Kidney (tissue), 14 donors: ENCODE measurements around the gene PHLDB3. TPM values are rescaled to one million over a fixed set of nuclear protein-coding genes. Genes with fewer than 3 reads are reported as not detected.

Source experiments
- DNase-seq, 5 donors: peaks; one replicate each; pipeline ENCODE4 v3.0.0-alpha.2; 2013 to 2020
- FAIRE-seq: peaks from 2 replicates; lab custom pipeline; 2012; peaks lifted over from hg19 to GRCh38; lab: Jason Lieb, UNC
- H3K27ac ChIP-seq, 2 donors: one replicate each; pipeline ENCODE4 v1.7.0; 2013; ENCODE audit warnings: low read depth in 2 of 2, low read length in 2 of 2, inconsistent platforms in 1 of 2
- H3K27me3 ChIP-seq: one replicate; pipeline ENCODE4 v1.7.1; 2013; ENCODE audit warnings: low read length, inconsistent platforms; ENCODE audit not compliant: control insufficient read depth, insufficient read depth
- H3K36me3 ChIP-seq, 3 donors: one replicate each; pipeline versions ENCODE4 v1.7.0 to v1.7.1; 2013; ENCODE audit warnings: low read length in 3 of 3, control low read depth in 1 of 3, inconsistent platforms in 1 of 3; ENCODE audit not compliant: insufficient read depth in 3 of 3, control insufficient read depth in 2 of 3
- H3K4me1 ChIP-seq, 3 donors: one replicate each; pipeline versions ENCODE4 v1.7.0 to v1.7.1; 2013; ENCODE audit warnings: low read length in 3 of 3, inconsistent platforms in 1 of 3, low read depth in 1 of 3; ENCODE audit not compliant: control insufficient read depth in 2 of 3, insufficient read depth in 2 of 3
- H3K4me3 ChIP-seq, 3 donors: one replicate each; pipeline versions ENCODE4 v1.7.0 to v1.8.1; 2013; ENCODE audit warnings: low read length in 3 of 3, control low read depth in 1 of 3, inconsistent platforms in 1 of 3
- H3K9ac ChIP-seq, 3 donors: one replicate each; pipeline versions ENCODE4 v1.7.0 to v1.7.1; 2013; ENCODE audit warnings: low read length in 3 of 3, control low read depth in 1 of 3, inconsistent platforms in 1 of 3
- H3K9me3 ChIP-seq, 3 donors: one replicate each; pipeline versions ENCODE4 v1.7.0 to v1.7.1; 2013; ENCODE audit warnings: low read length in 3 of 3, control low read depth in 1 of 3, inconsistent platforms in 1 of 3; ENCODE audit not compliant: control insufficient read depth in 2 of 3, insufficient read depth in 1 of 3
- intact Hi-C: fragments of 100-400 bp; cut with DNase I; formaldehyde crosslinking; loops from one replicate; pipeline ENCODE4 v1.11.1; 2022
- polyA plus RNA-seq: library from polyadenylated mRNA; stranded (reverse); fragments of 350-450 nt; fragmentation: Illumina TruSeq; extraction: RNeasy Lipid Tissue Mini Kit (QIAGEN cat#74804); gene quantifications from one replicate; pipeline ENCODE4 v1.2.3, GENCODE V29; 2014; ENCODE audit warnings: low read depth, low replicate concordance; ENCODE audit not compliant: insufficient read depth
- total RNA-seq: library from RNA; stranded (reverse); fragmentation: NEBNext Ultra II Directional; extraction: Animal tissue kit (Norgen Biotek cat#: 25700); gene quantifications from one replicate; pipeline ENCODE4 v1.2.1, GENCODE V29; 2021
- TF ChIP-seq, protein P1 (sequence below): IDR thresholded peaks from 3 replicates; pipeline ENCODE4 v1.5.1; 2012; ENCODE audit warnings: mild to moderate bottlenecking, moderate library complexity, borderline replicate concordance; ENCODE audit not compliant: insufficient read depth; ENCODE audit errors: extremely low read depth
- donor health status: control.
- donor health status: control.
- donor health status: control.
- donor health status: control.
- donor health status: control.
- donor health status: DM: yes; HTN: yes; CAD: no.
- donor health status: Normal renal cell carcinoma (clear cell type).

PHLDB3 gene
- total and polyA plus RNA-seq, 2 donors from 2014 or later: 8.2 to 10.8 TPM

DNA sequence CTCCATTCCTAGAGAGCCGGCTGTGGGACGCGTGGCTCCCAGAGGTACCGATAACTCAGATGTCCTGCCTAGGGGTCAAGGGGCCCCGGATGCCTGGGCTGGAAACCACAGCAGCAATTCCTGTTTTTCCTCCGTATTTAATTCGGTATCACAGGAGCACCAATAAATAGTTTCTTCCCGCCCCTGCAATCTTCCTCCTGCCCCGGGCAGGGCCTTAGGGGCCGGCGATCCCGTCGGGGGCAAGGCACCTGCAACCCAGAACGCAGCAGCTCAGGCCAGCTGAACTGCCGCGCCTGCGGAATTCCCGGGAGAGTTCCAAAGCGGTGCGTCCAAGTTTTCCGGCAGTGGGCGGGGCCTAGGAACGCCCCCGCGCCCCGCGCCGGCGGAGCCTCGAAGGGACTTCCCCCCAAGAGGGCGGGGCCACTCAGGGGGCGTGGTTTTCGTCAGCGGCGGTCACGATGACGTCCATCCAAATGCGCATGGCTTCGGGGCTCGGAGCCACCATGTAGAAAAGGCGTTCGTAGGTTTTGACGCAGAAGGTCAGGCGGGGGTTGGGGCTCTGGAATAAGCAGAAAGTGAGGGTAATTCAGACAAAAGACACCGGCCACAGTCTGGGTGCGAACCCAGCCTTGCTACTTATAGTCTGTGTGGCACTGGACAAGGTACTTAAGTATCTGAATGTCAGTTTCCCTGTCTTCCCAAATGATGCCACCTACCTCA, 29.4 kb downstream of the PHLDB3 start:
- intact Hi-C loops: no loop called here
- DNase-seq: peak; percentile 96 to 98 (median 97)
- Histone ChIP-seq H3K27ac (peak overlapping the region; percentile 86 to 87), H3K9ac (peak overlapping the region; percentile 40 to 96 (median 90)), H3K4me3 (peak overlapping the region; percentile 64 to 79 (median 69)), H3K4me1 (no peaks in the 10 kb centered on the region), H3K27me3 (no peaks in the 10 kb centered on the region), H3K9me3 (no peaks in the 10 kb centered on the region), H3K36me3 (no peaks in the 10 kb centered on the region)
- TF ChIP-seq, protein P1, sequence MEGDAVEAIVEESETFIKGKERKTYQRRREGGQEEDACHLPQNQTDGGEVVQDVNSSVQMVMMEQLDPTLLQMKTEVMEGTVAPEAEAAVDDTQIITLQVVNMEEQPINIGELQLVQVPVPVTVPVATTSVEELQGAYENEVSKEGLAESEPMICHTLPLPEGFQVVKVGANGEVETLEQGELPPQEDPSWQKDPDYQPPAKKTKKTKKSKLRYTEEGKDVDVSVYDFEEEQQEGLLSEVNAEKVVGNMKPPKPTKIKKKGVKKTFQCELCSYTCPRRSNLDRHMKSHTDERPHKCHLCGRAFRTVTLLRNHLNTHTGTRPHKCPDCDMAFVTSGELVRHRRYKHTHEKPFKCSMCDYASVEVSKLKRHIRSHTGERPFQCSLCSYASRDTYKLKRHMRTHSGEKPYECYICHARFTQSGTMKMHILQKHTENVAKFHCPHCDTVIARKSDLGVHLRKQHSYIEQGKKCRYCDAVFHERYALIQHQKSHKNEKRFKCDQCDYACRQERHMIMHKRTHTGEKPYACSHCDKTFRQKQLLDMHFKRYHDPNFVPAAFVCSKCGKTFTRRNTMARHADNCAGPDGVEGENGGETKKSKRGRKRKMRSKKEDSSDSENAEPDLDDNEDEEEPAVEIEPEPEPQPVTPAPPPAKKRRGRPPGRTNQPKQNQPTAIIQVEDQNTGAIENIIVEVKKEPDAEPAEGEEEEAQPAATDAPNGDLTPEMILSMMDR: no peak
- peak; percentile 96 for FAIRE-seq

DNA sequence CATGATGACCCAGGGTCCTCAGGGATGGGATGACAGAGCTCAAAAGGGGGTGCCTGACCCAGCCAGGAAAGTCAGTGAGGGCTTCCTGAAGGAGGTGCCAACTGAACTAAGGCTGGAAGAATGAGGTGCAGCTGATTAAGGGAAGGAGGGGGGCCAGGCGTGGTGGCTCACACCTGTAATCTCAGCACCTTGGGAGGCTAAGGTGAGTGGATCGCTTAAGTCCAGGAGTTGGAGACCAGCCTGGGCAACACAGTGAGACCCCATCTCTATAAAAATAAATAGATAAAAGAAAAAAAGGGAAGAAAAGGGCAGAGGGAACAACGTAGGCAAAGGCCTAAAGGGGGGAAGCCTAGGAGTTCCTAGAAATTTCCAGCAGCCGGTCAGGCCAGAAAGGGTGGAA, 30.1 kb downstream of the PHLDB3 start:
- Histone ChIP-seq H3K27ac (peak overlapping the region in 1 of 2 donors; percentile 78), H3K27me3 (no peaks in the 10 kb centered on the region), H3K4me1 (no peaks in the 10 kb centered on the region), H3K36me3 (no peaks in the 10 kb centered on the region), H3K9me3 (no peaks in the 10 kb centered on the region), H3K9ac (peak overlapping the region in 1 of 3 donors; percentile 46), H3K4me3 (peak overlapping the region in 1 of 3 donors; percentile 69)
- TF ChIP-seq, protein P1: no peak
- intact Hi-C loops: no loop called here
- peak in 1 of 5 donors; percentile 39 for DNase-seq
- FAIRE-seq: no peak

DNA sequence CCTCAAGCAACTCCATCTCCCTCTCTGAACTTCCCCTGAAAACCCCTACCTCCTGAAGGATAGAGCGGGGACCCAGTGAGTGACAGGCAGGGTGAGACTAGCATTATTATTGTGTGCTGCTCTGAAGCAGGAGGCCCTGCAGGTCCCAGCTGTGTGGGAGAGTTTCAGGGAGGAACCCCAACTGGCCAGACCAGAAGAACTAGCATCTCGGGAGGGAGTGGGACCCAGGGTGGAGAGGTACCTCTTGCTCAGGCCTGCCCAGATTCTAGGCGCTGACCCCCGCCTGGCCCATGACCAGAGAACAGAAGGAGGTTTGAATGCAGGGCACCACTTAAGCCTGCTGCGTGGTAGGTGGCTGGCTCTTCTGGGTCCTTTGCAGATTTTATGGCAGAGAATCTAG, 33.5 kb downstream of the PHLDB3 start:
- Histone ChIP-seq H3K4me1 (no peaks in the 10 kb centered on the region), H3K27me3 (peaks cover under 1% of the 10 kb centered on the region), H3K27ac (no peak overlapping the region), H3K9ac (no peak overlapping the region), H3K36me3 (no peaks in the 10 kb centered on the region), H3K4me3 (no peak overlapping the region), H3K9me3 (no peaks in the 10 kb centered on the region)
- TF ChIP-seq, protein P1: no peak
- FAIRE-seq (no peak), DNase-seq (no peak)
- intact Hi-C loops: no loop called here

DNA sequence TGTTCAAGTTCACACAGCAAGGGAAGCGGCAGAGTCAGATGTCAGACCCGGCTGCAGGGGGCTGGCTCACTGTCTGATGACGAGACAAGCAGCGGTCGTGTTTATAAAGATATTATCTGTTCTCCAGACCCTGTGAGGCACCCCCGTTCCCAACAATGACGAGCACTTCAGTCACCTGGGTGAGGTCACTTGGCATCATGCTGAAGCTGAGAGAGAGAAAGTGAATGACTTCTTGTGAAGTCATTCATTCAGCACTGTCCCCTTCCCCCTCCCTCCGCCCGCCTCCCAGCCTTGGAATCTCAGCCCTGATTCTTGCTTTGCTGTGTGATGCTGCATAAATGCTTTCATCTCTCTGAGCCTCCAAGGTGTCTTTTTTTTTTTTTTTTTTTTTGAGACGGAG, 34.3 kb downstream of the PHLDB3 start:
- DNase-seq (peak in 1 of 5 donors; percentile 27), FAIRE-seq (no peak)
- no peak overlapping the region for H3K9ac ChIP-seq
- H3K27ac ChIP-seq: no peak overlapping the region
- H3K27me3 ChIP-seq: peaks cover 2% of the 10 kb centered on the region
- H3K36me3 ChIP-seq: no peaks in the 10 kb centered on the region
- H3K9me3 ChIP-seq: no peaks in the 10 kb centered on the region
- intact Hi-C loops: no loop called here
- no peaks in the 10 kb centered on the region for H3K4me1 ChIP-seq
- H3K4me3 ChIP-seq: no peak overlapping the region
- TF ChIP-seq, protein P1: no peak
